ENCODE results near the gene TPPP.
"Not testable (repeated sequence)": the region's sequence is repeated elsewhere in the genome, so short reads cannot be mapped to it uniquely, and the experiment has no call there.

- TF ChIP-seq POLR2AphosphoS5, POLR2A, SPI1 (IDR thresholded peaks at IDR 0.05; ENCODE audit: low read depth, low read length): not testable (repeated sequence)
These were observed 30.2 kb upstream of the TPPP start for GRCh38 chr5:723309-723708.
